Lower lobe of right lung (tissue), 2 donors: Measurements from ENCODE around the gene CADPS2. TPM values are rescaled to one million over a fixed set of nuclear protein-coding genes. Genes with fewer than 3 reads are reported as not detected.

ENCODE experiments used
- ATAC-seq, 2 donors: fragments of 200-7000 bp; cut with Tn5 transposase; one replicate each; pipeline ENCODE4 v1.9.1; 2020 to 2022; ENCODE audit warnings: mild to moderate bottlenecking in 2 of 2, moderate library complexity in 2 of 2
- DNase-seq: peaks from one replicate; pipeline ENCODE4 v3.0.0-alpha.2; 2020
- H3K27ac ChIP-seq: fragments of 200-600 bp; one replicate; pipeline ENCODE4 v1.8.0; 2022
- H3K27me3 ChIP-seq: fragments of 200-600 bp; one replicate; pipeline ENCODE4 v1.8.0; 2022; ENCODE audit warnings: low read depth
- H3K36me3 ChIP-seq: fragments of 200-600 bp; one replicate; pipeline ENCODE4 v1.8.0; 2022; ENCODE audit warnings: mild to moderate bottlenecking
- H3K4me1 ChIP-seq: fragments of 200-600 bp; one replicate; pipeline ENCODE4 v1.8.0; 2022
- H3K4me3 ChIP-seq: fragments of 200-600 bp; one replicate; pipeline ENCODE4 v1.8.0; 2022; ENCODE audit warnings: mild to moderate bottlenecking
- H3K9me3 ChIP-seq: fragments of 200-600 bp; one replicate; pipeline ENCODE4 v1.8.0; 2022
- intact Hi-C: fragments of 100-400 bp; cut with DNase I; formaldehyde crosslinking; loops from one replicate; pipeline ENCODE4 v1.11.0; 2022
- total RNA-seq: library from RNA; stranded (reverse); fragmentation: NEBNext Ultra II Directional; extraction: Animal tissue kit (Norgen Biotek cat#: 25700); gene quantifications from one replicate; pipeline ENCODE4 v1.2.1, GENCODE V29; 2021
- TF ChIP-seq, protein P1 (sequence below): fragments of 200-600 bp; IDR thresholded peaks from one replicate; pipeline ENCODE4 v1.8.0; 2022; ENCODE audit warnings: antibody characterized with exemption, mild to moderate bottlenecking
- donor health status: DM: no; HTN: yes; CAD: no; lungs with severe emphysema.

Gene CADPS2
- total RNA-seq, 1 donor from 2014 or later, result 41.1 TPM

DNA sequence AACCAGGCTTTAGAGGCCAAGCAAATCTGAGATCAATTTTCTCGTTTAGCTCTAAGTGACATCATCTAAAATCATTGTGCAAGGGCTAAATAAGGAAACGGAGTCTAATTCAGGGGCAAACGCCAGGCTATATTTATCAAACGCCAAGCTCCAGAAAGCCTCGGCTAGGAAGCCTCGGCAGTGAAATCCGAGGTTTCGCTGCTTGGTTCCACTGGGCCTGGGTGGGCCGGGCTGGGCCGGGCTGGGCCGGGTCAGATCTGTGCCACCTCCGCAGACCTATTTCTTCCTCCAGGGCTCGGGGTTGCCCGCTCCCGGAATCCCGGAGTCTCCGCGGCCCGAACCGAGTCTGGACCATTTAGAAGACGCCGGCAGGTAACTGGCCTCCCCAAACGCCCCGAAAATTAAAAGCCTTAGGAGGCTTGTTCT lies 581.3 kb downstream of the CADPS2 start:
- no peak for DNase-seq
- Histone ChIP-seq H3K36me3 (no peaks in the 10 kb centered on the region), H3K27ac (no peak overlapping the region), H3K4me3 (peak overlapping the region; percentile 28), H3K27me3 (peaks cover 100% of the 10 kb centered on the region), H3K9me3 (no peaks in the 10 kb centered on the region), H3K4me1 (peaks cover 28% of the 10 kb centered on the region)
- ATAC-seq, result peak in 1 of 2 donors; percentile 45
- TF ChIP-seq, protein P1, sequence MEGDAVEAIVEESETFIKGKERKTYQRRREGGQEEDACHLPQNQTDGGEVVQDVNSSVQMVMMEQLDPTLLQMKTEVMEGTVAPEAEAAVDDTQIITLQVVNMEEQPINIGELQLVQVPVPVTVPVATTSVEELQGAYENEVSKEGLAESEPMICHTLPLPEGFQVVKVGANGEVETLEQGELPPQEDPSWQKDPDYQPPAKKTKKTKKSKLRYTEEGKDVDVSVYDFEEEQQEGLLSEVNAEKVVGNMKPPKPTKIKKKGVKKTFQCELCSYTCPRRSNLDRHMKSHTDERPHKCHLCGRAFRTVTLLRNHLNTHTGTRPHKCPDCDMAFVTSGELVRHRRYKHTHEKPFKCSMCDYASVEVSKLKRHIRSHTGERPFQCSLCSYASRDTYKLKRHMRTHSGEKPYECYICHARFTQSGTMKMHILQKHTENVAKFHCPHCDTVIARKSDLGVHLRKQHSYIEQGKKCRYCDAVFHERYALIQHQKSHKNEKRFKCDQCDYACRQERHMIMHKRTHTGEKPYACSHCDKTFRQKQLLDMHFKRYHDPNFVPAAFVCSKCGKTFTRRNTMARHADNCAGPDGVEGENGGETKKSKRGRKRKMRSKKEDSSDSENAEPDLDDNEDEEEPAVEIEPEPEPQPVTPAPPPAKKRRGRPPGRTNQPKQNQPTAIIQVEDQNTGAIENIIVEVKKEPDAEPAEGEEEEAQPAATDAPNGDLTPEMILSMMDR, result no peak
- intact Hi-C loops, result no loop called here

DNA sequence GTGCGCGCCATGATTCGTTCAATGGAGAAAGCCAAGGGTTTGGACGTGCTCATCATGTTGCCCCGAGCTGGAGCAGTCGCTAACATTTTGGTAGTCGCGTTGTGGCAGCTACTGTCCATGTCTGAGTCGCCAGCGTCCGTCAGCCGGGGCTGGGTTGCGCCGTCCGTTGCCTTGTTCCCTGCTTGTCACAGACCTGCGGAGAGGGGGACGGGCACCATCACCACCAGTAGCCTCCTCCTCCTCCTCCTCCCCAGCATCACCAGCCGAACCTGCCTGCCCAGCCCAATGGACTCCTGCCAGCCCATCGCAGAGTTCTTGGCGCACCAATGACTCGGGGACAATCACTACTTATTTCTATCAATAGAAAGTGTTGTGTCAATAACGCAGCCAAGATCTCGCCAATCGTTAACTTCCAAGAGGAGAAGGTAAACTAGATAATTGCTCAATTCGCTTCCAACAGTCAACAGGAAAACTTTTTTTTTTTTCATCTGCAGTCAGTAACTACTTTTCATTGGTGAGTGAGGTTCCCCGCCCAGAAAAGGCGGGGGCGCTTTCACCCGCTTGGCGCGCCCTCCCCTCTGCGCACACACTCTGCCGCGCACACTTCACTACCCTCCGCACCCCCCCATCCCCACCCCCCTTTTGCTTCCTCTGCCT lies 581.8 kb downstream of the CADPS2 start, which contains the start of gene FEZF1:
TSS of gene FEZF1 (minus strand) at position 432 of the 657 bp plus-strand sequence. CDS start at position 119, 313 bp downstream.
- Histone ChIP-seq H3K27me3 (peaks cover 100% of the 10 kb centered on the region), H3K27ac (no peak within 1 kb of the TSS), H3K9me3 (no peaks in the 10 kb centered on the region), H3K4me1 (peaks cover 32% of the 10 kb centered on the region), H3K4me3 (peak within 1 kb of the TSS; percentile 28), H3K36me3 (no peaks in the 10 kb centered on the region)
- TF ChIP-seq, protein P1, result no peak
- intact Hi-C loops, result no loop called here
- ATAC-seq, result peak; percentile 67 to 71
- DNase-seq, result peak; percentile 49

DNA sequence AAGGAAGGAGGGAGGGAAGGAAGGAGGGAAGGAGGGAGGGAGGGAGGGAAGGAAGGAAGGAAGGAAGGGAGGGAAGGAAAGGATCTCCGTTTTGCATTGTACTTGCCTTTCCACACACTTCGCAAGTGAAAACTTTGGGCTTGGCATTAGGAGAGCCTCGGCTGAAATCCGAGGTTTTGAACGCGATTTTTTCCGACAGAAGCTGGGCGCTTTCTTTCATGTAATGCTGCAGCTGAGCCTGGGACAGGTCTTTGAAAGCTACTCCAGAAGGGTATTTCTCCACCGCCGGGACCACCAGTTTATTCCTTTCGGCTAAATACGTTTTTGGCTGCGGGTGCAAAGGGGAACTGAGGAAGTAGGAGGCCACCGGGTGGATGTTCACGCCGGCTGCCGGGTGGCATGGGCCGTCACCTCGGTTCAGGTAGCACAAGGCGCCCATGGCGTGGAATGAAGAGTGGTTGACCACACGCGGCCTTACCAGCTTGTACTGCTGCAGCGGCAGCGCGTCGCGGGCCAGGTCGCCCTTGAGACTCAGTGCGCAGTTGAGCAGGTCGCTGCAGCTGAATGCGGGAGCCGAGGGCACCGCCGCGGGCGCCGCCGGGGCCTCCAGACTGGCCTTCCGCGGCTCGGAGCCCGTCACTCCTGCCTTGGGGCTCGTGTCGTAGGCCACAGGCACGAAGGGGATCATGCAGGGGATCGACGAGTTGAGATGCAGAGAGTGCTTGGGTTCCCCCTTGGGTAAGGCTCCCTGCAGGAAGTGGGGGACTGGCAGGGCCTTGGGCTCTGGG lies 582.5 kb downstream of the CADPS2 start:
- intact Hi-C loops, result no loop called here
- no peak overlapping the region for H3K27ac ChIP-seq
- ATAC-seq, result no peak
- no peak overlapping the region for H3K4me3 ChIP-seq
- TF ChIP-seq, protein P1, result no peak
- DNase-seq, result no peak
- peaks cover 99% of the 10 kb centered on the region for H3K27me3 ChIP-seq
- no peaks in the 10 kb centered on the region for H3K36me3 ChIP-seq
- peaks cover 33% of the 10 kb centered on the region for H3K4me1 ChIP-seq
- no peaks in the 10 kb centered on the region for H3K9me3 ChIP-seq

DNA sequence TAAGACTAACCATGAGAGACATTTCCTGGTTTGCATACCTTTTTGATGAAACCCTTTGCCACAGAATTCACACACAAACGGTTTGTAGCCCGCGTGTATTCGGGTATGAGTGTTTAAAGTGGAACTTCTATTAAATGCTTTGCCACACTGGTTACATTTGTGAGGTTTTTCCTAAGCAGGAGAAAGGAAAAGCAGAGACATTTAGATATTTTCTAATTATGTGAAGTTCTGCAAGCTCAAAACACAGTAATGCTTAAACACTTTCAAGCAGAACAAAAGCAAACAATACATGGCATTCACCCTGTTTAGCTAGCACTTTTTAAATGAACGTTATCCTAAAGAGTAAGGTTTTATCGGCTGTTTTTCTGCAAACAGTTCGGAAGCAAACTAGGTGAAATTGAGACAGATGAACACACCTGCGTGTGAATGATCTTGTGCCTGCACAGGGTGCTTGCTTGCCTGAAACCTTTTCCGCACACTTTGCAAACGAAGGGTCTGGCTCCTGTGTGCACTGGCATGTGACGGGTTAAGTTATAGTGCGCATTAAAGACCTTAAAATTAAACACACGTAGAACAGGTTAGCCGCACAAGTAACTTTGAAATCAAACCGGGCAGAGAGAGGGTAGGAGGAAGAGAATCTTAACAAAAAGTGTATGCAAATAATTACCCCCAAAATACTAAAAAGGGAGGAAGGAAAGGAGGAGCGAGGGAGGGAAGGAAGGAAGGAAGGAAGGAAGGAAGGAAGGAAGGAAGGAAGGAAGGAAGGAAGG lies 583.3 kb downstream of the CADPS2 start:
- no peaks in the 10 kb centered on the region for H3K9me3 ChIP-seq
- DNase-seq (no peak), ATAC-seq (no peak)
- TF ChIP-seq, protein P1, result no peak
- peaks cover 33% of the 10 kb centered on the region for H3K4me1 ChIP-seq
- H3K27me3 ChIP-seq, result peaks cover 99% of the 10 kb centered on the region
- H3K27ac ChIP-seq, result no peak overlapping the region
- H3K36me3 ChIP-seq, result no peaks in the 10 kb centered on the region
- no peak overlapping the region for H3K4me3 ChIP-seq
- intact Hi-C loops, result no loop called here
